ENCODE results near the gene SPOUT1. TPM values are rescaled to one million over a fixed set of nuclear protein-coding genes. Genes with fewer than 3 reads are reported as not detected.
"Not testable (repeated sequence)": the region's sequence is repeated elsewhere in the genome, so short reads cannot be mapped to it uniquely, and the experiment has no call there.

The SPOUT1 gene
- total and polyA plus RNA-seq, 3 experiments from 2014 or later = 77.3 to 143 (median 137) TPM

GRCh38 chr9:128802482-128802881, 27.1 kb downstream of the SPOUT1 start:
- no peaks in the 10 kb centered on the region for H3K27me3 Mint-ChIP-seq
- no peaks in the 10 kb centered on the region for H3K4me1 Mint-ChIP-seq
- H3K36me3 Mint-ChIP-seq = peaks cover 7 to 84% (median 17%) of the 10 kb centered on the region in 3 donors
- H3K27ac Mint-ChIP-seq = peak overlapping the region in 2 of 8 donors; percentile 29 to 37
- Histone ChIP-seq H3K4me3 (ENCODE audit: low read length) (no peak overlapping the region), H3K27ac (ENCODE audit: low read depth, low read length) (no peak overlapping the region), H3K27me3 (ENCODE audit: insufficient read depth, low read length, poor library complexity, severe bottlenecking) (no peaks in the 10 kb centered on the region), H3K9me3 (ENCODE audit: low read length) (no peaks in the 10 kb centered on the region), H3K4me1 (ENCODE audit: insufficient read depth, low read length) (no peaks in the 10 kb centered on the region), H3K36me3 (ENCODE audit: insufficient read depth, low read length) (peaks cover 33% of the 10 kb centered on the region)
- no peak overlapping the region for H3K4me3 Mint-ChIP-seq
- ChIA-PET POLR2A (no interaction called here), CTCF (interaction anchor here (3.0 kb wide), 1 partner anchor 16 kb away, joined by 11 read pairs; the partner anchor contains the start of gene ENDOG)
- DNase-seq = no peak
- no peaks in the 10 kb centered on the region for H3K9me3 Mint-ChIP-seq

- Mint-ChIP-seq H3K27me3 (no peaks in the 10 kb centered on the region), H3K36me3 (peaks cover 7 to 72% (median 17%) of the 10 kb centered on the region in 3 donors), H3K4me1 (no peaks in the 10 kb centered on the region), H3K9me3 (no peaks in the 10 kb centered on the region), H3K4me3 (no peak overlapping the region), H3K27ac (no peak overlapping the region)
- Histone ChIP-seq H3K27me3 (ENCODE audit: insufficient read depth, low read length, poor library complexity, severe bottlenecking) (no peaks in the 10 kb centered on the region), H3K4me1 (ENCODE audit: insufficient read depth, low read length) (no peaks in the 10 kb centered on the region), H3K36me3 (ENCODE audit: insufficient read depth, low read length) (peaks cover 27% of the 10 kb centered on the region), H3K9me3 (ENCODE audit: low read length) (no peaks in the 10 kb centered on the region), H3K4me3 (ENCODE audit: low read length) (no peak overlapping the region), H3K27ac (ENCODE audit: low read depth, low read length) (no peak overlapping the region)
- ChIA-PET CTCF (interaction anchor here (0.9 kb wide), 1 partner anchor 18 kb away, joined by 3 read pairs; the partner anchor contains the start of gene ENDOG), POLR2A (interaction anchor here (0.6 kb wide), 1 partner anchor 148 kb away, joined by 3 read pairs; no protein-coding TSS in a partner anchor)
- no peak for DNase-seq
These were observed 29.5 kb downstream of the SPOUT1 start for GRCh38 chr9:128800061-128800460.

- H3K36me3 Mint-ChIP-seq = peaks cover 7 to 75% (median 19%) of the 10 kb centered on the region in 3 donors
- no peak overlapping the region for H3K27ac ChIP-seq (ENCODE audit: low read depth, low read length)
- H3K36me3 ChIP-seq (ENCODE audit: insufficient read depth, low read length) = peaks cover 24% of the 10 kb centered on the region
- H3K4me1 Mint-ChIP-seq = peaks cover 0 to under 1% (median 0%) of the 10 kb centered on the region in 3 donors
- H3K27me3 Mint-ChIP-seq = no peaks in the 10 kb centered on the region
- no peak overlapping the region for H3K27ac Mint-ChIP-seq
- no peaks in the 10 kb centered on the region for H3K9me3 Mint-ChIP-seq
- POLR2A ChIA-PET = no interaction called here
- H3K4me3 Mint-ChIP-seq = no peak overlapping the region
- H3K9me3 ChIP-seq (ENCODE audit: low read length) = no peaks in the 10 kb centered on the region
- CTCF ChIA-PET = interaction anchor here (0.9 kb wide), 1 partner anchor 19 kb away, joined by 3 read pairs; the partner anchor contains the start of gene ENDOG
- H3K27me3 ChIP-seq (ENCODE audit: insufficient read depth, low read length, poor library complexity, severe bottlenecking) = no peaks in the 10 kb centered on the region
- H3K4me1 ChIP-seq (ENCODE audit: insufficient read depth, low read length) = no peaks in the 10 kb centered on the region
- H3K4me3 ChIP-seq (ENCODE audit: low read length) = no peak overlapping the region
- DNase-seq = no peak
These were observed 30.7 kb downstream of the SPOUT1 start for GRCh38 chr9:128798896-128799295.

- CTCF ChIA-PET; H3K4me1 ChIP-seq (ENCODE audit: insufficient read depth, low read length); H3K27me3 Mint-ChIP-seq; H3K27ac Mint-ChIP-seq; H3K4me3 ChIP-seq (ENCODE audit: low read length); H3K9me3 Mint-ChIP-seq; H3K27me3 ChIP-seq (ENCODE audit: insufficient read depth, low read length, poor library complexity, severe bottlenecking); H3K4me3 Mint-ChIP-seq; H3K27ac ChIP-seq (ENCODE audit: low read depth, low read length); POLR2A ChIA-PET; DNase-seq; H3K9me3 ChIP-seq (ENCODE audit: low read length): not testable (repeated sequence)
- Mint-ChIP-seq H3K36me3 (peaks cover 0 to 81% (median 19%) of the 10 kb centered on the region in 3 donors), H3K4me1 (peaks cover 5 to 14% (median 7%) of the 10 kb centered on the region in 3 donors)
- peaks cover 48% of the 10 kb centered on the region for H3K36me3 ChIP-seq (ENCODE audit: insufficient read depth, low read length)
These were observed 34.6 kb downstream of the SPOUT1 start for GRCh38 chr9:128794961-128795360.

- peaks cover 4% of the 10 kb centered on the region for H3K4me1 ChIP-seq (ENCODE audit: insufficient read depth, low read length)
- POLR2A ChIA-PET = no interaction called here
- peaks cover 36% of the 10 kb centered on the region for H3K36me3 ChIP-seq (ENCODE audit: insufficient read depth, low read length)
- H3K27ac Mint-ChIP-seq = peak overlapping the region in 5 of 8 donors; percentile 1 to 72 (median 52)
- no peaks in the 10 kb centered on the region for H3K9me3 Mint-ChIP-seq
- H3K4me3 ChIP-seq (ENCODE audit: low read length) = no peak overlapping the region
- peak overlapping the region in 1 of 7 donors; percentile 80 for H3K4me3 Mint-ChIP-seq
- H3K27ac ChIP-seq (ENCODE audit: low read depth, low read length) = no peak overlapping the region
- H3K27me3 ChIP-seq (ENCODE audit: insufficient read depth, low read length, poor library complexity, severe bottlenecking) = no peaks in the 10 kb centered on the region
- CTCF ChIA-PET = interaction anchor here (1.0 to 3.6 kb wide), 2 partner anchors 25 to 88 kb away, joined by 3 to 11 read pairs; partner anchors contain the start of gene ENDOG
- no peak for DNase-seq
- no peaks in the 10 kb centered on the region for H3K27me3 Mint-ChIP-seq
- H3K36me3 Mint-ChIP-seq = peaks cover 0 to 76% (median 12%) of the 10 kb centered on the region in 3 donors
- H3K9me3 ChIP-seq (ENCODE audit: low read length) = no peaks in the 10 kb centered on the region
- peaks cover 12 to 31% (median 21%) of the 10 kb centered on the region in 3 donors for H3K4me1 Mint-ChIP-seq
These were observed 36.5 kb downstream of the SPOUT1 start for GRCh38 chr9:128792978-128793686.

- POLR2A ChIA-PET = interaction anchor here (0.6 kb wide), 1 partner anchor 834 kb away, joined by 3 read pairs; the partner anchor contains the start of gene NTMT1
- H3K27me3 Mint-ChIP-seq = no peaks in the 10 kb centered on the region
- no peaks in the 10 kb centered on the region for H3K9me3 ChIP-seq (ENCODE audit: low read length)
- peaks cover 10% of the 10 kb centered on the region for H3K4me1 ChIP-seq (ENCODE audit: insufficient read depth, low read length)
- H3K4me3 ChIP-seq (ENCODE audit: low read length) = no peak overlapping the region
- no peaks in the 10 kb centered on the region for H3K9me3 Mint-ChIP-seq
- H3K4me3 Mint-ChIP-seq = peak overlapping the region in 1 of 7 donors; percentile 27
- DNase-seq = no peak
- no peak overlapping the region for H3K27ac ChIP-seq (ENCODE audit: low read depth, low read length)
- no peaks in the 10 kb centered on the region for H3K27me3 ChIP-seq (ENCODE audit: insufficient read depth, low read length, poor library complexity, severe bottlenecking)
- H3K36me3 Mint-ChIP-seq = peaks cover 0 to 74% (median 11%) of the 10 kb centered on the region in 3 donors
- CTCF ChIA-PET = interaction anchor here (0.5 to 3.6 kb wide), 4 partner anchors 26 to 1341 kb away, joined by 3 to 11 read pairs (median 3); partner anchors contain the start of genes ENDOG, LRSAM1 and RPL12
- H3K36me3 ChIP-seq (ENCODE audit: insufficient read depth, low read length) = peaks cover 33% of the 10 kb centered on the region
- H3K27ac Mint-ChIP-seq = peak overlapping the region in 1 of 8 donors; percentile 21
- peaks cover 18 to 41% (median 27%) of the 10 kb centered on the region in 3 donors for H3K4me1 Mint-ChIP-seq
These were observed 37.5 kb downstream of the SPOUT1 start for GRCh38 chr9:128792134-128792533.

GRCh38 chr9:128790536-128790935, 39.1 kb downstream of the SPOUT1 start:
- no peaks in the 10 kb centered on the region for H3K9me3 Mint-ChIP-seq
- H3K4me3 ChIP-seq (ENCODE audit: low read length) = no peak overlapping the region
- ChIA-PET CTCF (interaction anchor here (3.6 kb wide), 1 partner anchor 27 kb away, joined by 11 read pairs; the partner anchor contains the start of gene ENDOG), POLR2A (no interaction called here)
- H3K27me3 ChIP-seq (ENCODE audit: insufficient read depth, low read length, poor library complexity, severe bottlenecking) = no peaks in the 10 kb centered on the region
- H3K36me3 Mint-ChIP-seq = peaks cover 0 to 70% (median 11%) of the 10 kb centered on the region in 3 donors
- H3K9me3 ChIP-seq (ENCODE audit: low read length) = no peaks in the 10 kb centered on the region
- H3K27ac Mint-ChIP-seq = peak overlapping the region in 1 of 8 donors; percentile 61
- H3K36me3 ChIP-seq (ENCODE audit: insufficient read depth, low read length) = peaks cover 33% of the 10 kb centered on the region
- no peaks in the 10 kb centered on the region for H3K27me3 Mint-ChIP-seq
- H3K4me1 Mint-ChIP-seq = peaks cover 20 to 48% (median 31%) of the 10 kb centered on the region in 3 donors
- no peak for DNase-seq
- H3K27ac ChIP-seq (ENCODE audit: low read depth, low read length) = no peak overlapping the region
- H3K4me1 ChIP-seq (ENCODE audit: insufficient read depth, low read length) = peaks cover 15% of the 10 kb centered on the region
- peak overlapping the region in 1 of 7 donors; percentile 48 for H3K4me3 Mint-ChIP-seq

GRCh38 chr9:128788445-128788844, 41.1 kb downstream of the SPOUT1 start:
- H3K27ac Mint-ChIP-seq = peak overlapping the region; percentile 61 to 98 (median 93)
- ChIA-PET POLR2A (interaction anchor here (1.0 to 2.4 kb wide), 4 partner anchors 17 to 417 kb away, joined by 3 to 9 read pairs (median 4); partner anchors contain the start of genes ENDOG, URM1 and ZER1), CTCF (interaction anchor here (1.4 to 2.4 kb wide), 3 partner anchors 16 to 30 kb away, joined by 6 to 12 read pairs (median 9); partner anchors contain the start of genes ENDOG and ZER1)
- H3K27me3 ChIP-seq (ENCODE audit: insufficient read depth, low read length, poor library complexity, severe bottlenecking) = no peaks in the 10 kb centered on the region
- H3K4me1 Mint-ChIP-seq = peaks cover 17 to 51% (median 31%) of the 10 kb centered on the region in 3 donors
- H3K9me3 ChIP-seq (ENCODE audit: low read length) = no peaks in the 10 kb centered on the region
- peaks cover 0 to 54% (median 7%) of the 10 kb centered on the region in 3 donors for H3K36me3 Mint-ChIP-seq
- H3K9me3 Mint-ChIP-seq = no peaks in the 10 kb centered on the region
- H3K27me3 Mint-ChIP-seq = no peaks in the 10 kb centered on the region
- no peak overlapping the region for H3K4me3 ChIP-seq (ENCODE audit: low read length)
- peaks cover 29% of the 10 kb centered on the region for H3K36me3 ChIP-seq (ENCODE audit: insufficient read depth, low read length)
- peak overlapping the region; percentile 89 to 96 (median 92) for H3K4me3 Mint-ChIP-seq
- H3K4me1 ChIP-seq (ENCODE audit: insufficient read depth, low read length) = peaks cover 15% of the 10 kb centered on the region
- H3K27ac ChIP-seq (ENCODE audit: low read depth, low read length) = no peak overlapping the region
- no peak for DNase-seq
